HT-29 (cell line): ENCODE measurements around the gene KRTAP10-12. TPM values are rescaled to one million over a fixed set of nuclear protein-coding genes. Genes with fewer than 3 reads are reported as not detected.

ENCODE experiments used
- DNase-seq: peaks from one replicate; pipeline ENCODE4 v3.0.0-alpha.2; 2015; ENCODE audit warnings: low spot score
- total RNA-seq: library from RNA; depleted of rRNA; stranded (reverse); fragments of >200 nt; shearing (Covaris generic); gene quantifications from 2 replicates; pipeline ENCODE4 v1.2.3, GENCODE V29; 2014

Gene KRTAP10-12
- total RNA-seq, 1 experiment from 2014 or later: not detected

- DNase-seq: no peak
Measured at GRCh38 chr21:44711327-44712202, 14.6 kb downstream of the KRTAP10-12 start, which contains the start of gene TSPEAR. TSS of gene TSPEAR (minus strand) at chr21:44711572. CDS start at chr21:44711514, 58 bp downstream.

- no peak for DNase-seq
Measured at GRCh38 chr21:44712203-44713028, 15.4 kb downstream of the KRTAP10-12 start.

GRCh38 chr21:44713130-44713529 is 16.2 kb downstream of the KRTAP10-12 start:
- no peak for DNase-seq

- DNase-seq: no peak
Measured at GRCh38 chr21:44713846-44714245, 16.9 kb downstream of the KRTAP10-12 start.

- DNase-seq: no peak
Measured at GRCh38 chr21:44714905-44715304, 17.9 kb downstream of the KRTAP10-12 start.

- DNase-seq: no peak
Measured at GRCh38 chr21:44716984-44717383, 20.0 kb downstream of the KRTAP10-12 start.

- no peak for DNase-seq
Measured at GRCh38 chr21:44718093-44718492, 21.1 kb downstream of the KRTAP10-12 start.

- no peak for DNase-seq
Measured at GRCh38 chr21:44718571-44718970, 21.6 kb downstream of the KRTAP10-12 start.

GRCh38 chr21:44720170-44720569 is 23.2 kb downstream of the KRTAP10-12 start:
- no peak for DNase-seq

GRCh38 chr21:44722731-44723130 is 25.8 kb downstream of the KRTAP10-12 start:
- DNase-seq: no peak

GRCh38 chr21:44723177-44724131 is 26.5 kb downstream of the KRTAP10-12 start:
- DNase-seq: no peak

GRCh38 chr21:44724196-44724595 is 27.2 kb downstream of the KRTAP10-12 start:
- no peak for DNase-seq

GRCh38 chr21:44724926-44725325 is 28.0 kb downstream of the KRTAP10-12 start:
- DNase-seq: no peak

GRCh38 chr21:44726826-44727225 is 29.9 kb downstream of the KRTAP10-12 start:
- DNase-seq: no peak

GRCh38 chr21:44727321-44727720 is 30.3 kb downstream of the KRTAP10-12 start:
- DNase-seq: no peak

- DNase-seq: no peak
Measured at GRCh38 chr21:44727757-44728156, 30.8 kb downstream of the KRTAP10-12 start.

- DNase-seq: no peak
Measured at GRCh38 chr21:44728716-44729115, 31.7 kb downstream of the KRTAP10-12 start.

GRCh38 chr21:44729336-44730027 is 32.5 kb downstream of the KRTAP10-12 start:
- no peak for DNase-seq

- no peak for DNase-seq
Measured at GRCh38 chr21:44730028-44730395, 33.0 kb downstream of the KRTAP10-12 start.

- DNase-seq: no peak
Measured at GRCh38 chr21:44730951-44731579, 34.1 kb downstream of the KRTAP10-12 start.
